SU-DHL-6 (cell line): ENCODE measurements around the gene TGFB1.

Experiments used
- H2AFZ ChIP-seq: fragments of 200-600 bp; sonication (generic); 2 replicates; pipeline ENCODE4 v1.6.1; 2014; ENCODE audit warnings: low read depth, mild to moderate bottlenecking, moderate library complexity, mixed read lengths, antibody characterized with exemption, low read length; ENCODE audit not compliant: severe bottlenecking
- H3F3A ChIP-seq: fragments of 200-600 bp; shearing (Covaris generic); 2 replicates; pipeline ENCODE4 v1.6.0; 2016; ENCODE audit warnings: antibody characterized with exemption, mild to moderate bottlenecking; ENCODE audit not compliant: insufficient read depth
- H3K27ac ChIP-seq: fragments of 200-600 bp; sonication (generic); 2 replicates; pipeline ENCODE4 v1.5.1; 2016; ENCODE audit warnings: low read depth, mild to moderate bottlenecking, low read length, moderate library complexity, mixed read lengths
- H3K27me3 ChIP-seq: fragments of 200-600 bp; sonication (generic), shearing (Covaris generic); 2 replicates; pipeline ENCODE4 v1.6.0; 2014; ENCODE audit warnings: mild to moderate bottlenecking, low read length
- H3K36me3 ChIP-seq: fragments of 200-600 bp; sonication (generic); 2 replicates; pipeline ENCODE4 v1.6.1; 2014; ENCODE audit warnings: mild to moderate bottlenecking, low read length, mixed read lengths
- H3K4me2 ChIP-seq: fragments of 300-600, 200-600 bp; shearing (Covaris generic), sonication (generic); 2 replicates; pipeline ENCODE4 v1.6.0; 2014; ENCODE audit warnings: low read length, low read depth, mild to moderate bottlenecking; ENCODE audit not compliant: poor library complexity, severe bottlenecking
- H3K4me3 ChIP-seq: fragments of 200-600 bp; sonication (generic); 2 replicates; pipeline ENCODE4 v1.5.1; 2014; ENCODE audit warnings: antibody characterized with exemption, low read length, mild to moderate bottlenecking, mixed read lengths; ENCODE audit not compliant: insufficient read depth, poor library complexity, severe bottlenecking
- H3K79me2 ChIP-seq: fragments of 200-600 bp; sonication (generic); 2 replicates; pipeline ENCODE4 v1.6.1; 2014; ENCODE audit warnings: mild to moderate bottlenecking, low read length, moderate library complexity; ENCODE audit not compliant: insufficient read depth
- H3K9ac ChIP-seq: fragments of 200-600 bp; sonication (generic); 2 replicates; pipeline ENCODE4 v1.7.0; 2014; ENCODE audit warnings: mild to moderate bottlenecking, low read length
- H3K9me2 ChIP-seq: fragments of 200-600 bp; sonication (generic); replicated peaks from 2 replicates; pipeline ENCODE4 v1.6.1; 2014; ENCODE audit warnings: low read length; ENCODE audit not compliant: insufficient read depth
- H3K9me3 ChIP-seq: fragments of 200-600 bp; sonication (generic); 2 replicates; pipeline ENCODE4 v1.6.1; 2014; ENCODE audit warnings: low read length, mixed read lengths; ENCODE audit not compliant: insufficient read depth
- H4K20me1 ChIP-seq: fragments of 200-600 bp; sonication (generic); 2 replicates; pipeline ENCODE4 v1.6.1; 2014; ENCODE audit warnings: low read depth, mild to moderate bottlenecking, antibody characterized with exemption, low read length, moderate library complexity, mixed read lengths
- EZH2phosphoT487 ChIP-seq: fragments of 200-600 bp; sonication (generic), shearing (Covaris generic); conservative IDR thresholded peaks from 2 replicates; pipeline ENCODE4 v1.6.1; 2018; ENCODE audit warnings: mild to moderate bottlenecking, antibody characterized with exemption, low read length, moderate library complexity, mixed read lengths
- TF ChIP-seq, protein P1 (sequence below): fragments of 200-600 bp; sonication (generic); IDR thresholded peaks from one replicate; pipeline ENCODE4 v1.5.1; 2017; ENCODE audit warnings: antibody characterized with exemption, mild to moderate bottlenecking, low read length, moderate library complexity; ENCODE audit not compliant: insufficient read depth, poor library complexity, severe bottlenecking

Gene TGFB1

DNA sequence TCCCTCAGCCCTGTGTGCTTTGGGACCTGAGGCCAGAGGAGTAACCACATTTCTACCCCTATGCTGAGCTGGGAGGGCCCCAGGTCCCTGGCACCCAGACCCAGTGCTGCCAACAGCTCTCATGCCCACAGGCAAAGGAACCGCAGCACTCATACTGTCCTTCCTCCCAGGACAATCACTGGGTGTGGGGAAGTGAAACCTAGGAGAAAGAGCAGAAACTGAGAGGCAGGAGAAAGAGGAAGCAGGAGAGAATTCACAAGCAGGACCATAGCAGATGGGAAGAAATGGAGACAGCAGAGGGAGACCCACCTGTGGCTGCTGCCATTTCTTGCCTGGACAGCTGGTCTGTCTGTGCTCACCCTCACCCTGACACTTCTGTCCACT is 24.9 kb downstream of the TGFB1 start:
- Histone ChIP-seq H3K27me3 (no peaks in the 10 kb centered on the region), H3K4me2 (peak overlapping the region; percentile 79), H3K9me3 (no peaks in the 10 kb centered on the region), H3K4me3 (no peak overlapping the region), H3F3A (peaks cover 31% of the 10 kb centered on the region), H3K9ac (peak overlapping the region; percentile 65; the same call in 1 of the 2 replicates), H3K36me3 (peaks cover 4% of the 10 kb centered on the region; the same call in 1 of the 2 replicates), H3K27ac (peak overlapping the region; percentile 91), H4K20me1 (no peaks in the 10 kb centered on the region), H2AFZ (no peak overlapping the region), H3K79me2 (no peaks in the 10 kb centered on the region), H3K9me2 (no peaks in the 10 kb centered on the region)
- no peak for TF ChIP-seq EZH2phosphoT487

DNA sequence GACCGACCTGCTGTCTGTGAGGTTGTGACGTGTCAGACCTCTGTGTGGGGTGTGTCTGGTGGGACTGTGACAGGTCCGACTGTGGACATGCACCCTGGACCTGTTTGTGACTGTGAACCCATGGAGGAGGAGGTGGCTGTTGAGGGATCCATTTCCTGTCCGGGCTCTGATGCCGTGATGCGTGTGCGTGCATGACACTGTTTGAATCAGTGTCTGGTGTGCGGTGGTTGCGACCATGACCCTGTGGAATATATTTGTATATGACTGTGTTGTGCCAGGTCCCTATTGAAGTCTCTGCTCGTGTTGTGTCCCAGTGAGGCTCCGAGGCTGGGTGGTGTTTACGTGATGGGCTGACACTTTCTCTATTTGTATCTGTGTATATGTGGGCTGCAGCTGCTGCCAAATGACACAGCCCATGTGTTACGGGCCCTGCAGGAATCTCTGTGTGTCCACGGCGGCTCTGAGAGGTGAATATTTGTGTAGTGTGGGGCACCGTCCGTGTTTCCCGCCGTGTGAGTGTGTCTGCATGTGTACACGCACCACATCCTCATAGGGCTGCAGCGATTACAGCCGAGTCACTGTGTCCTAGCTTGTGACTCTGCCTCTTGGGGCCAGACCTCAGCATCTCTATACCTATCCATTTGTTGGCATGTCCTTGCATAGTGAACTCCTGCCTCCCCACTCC is 25.4 kb downstream of the TGFB1 start:
- H3K4me2 ChIP-seq = peak overlapping the region; percentile 79
- no peaks in the 10 kb centered on the region for H4K20me1 ChIP-seq

DNA sequence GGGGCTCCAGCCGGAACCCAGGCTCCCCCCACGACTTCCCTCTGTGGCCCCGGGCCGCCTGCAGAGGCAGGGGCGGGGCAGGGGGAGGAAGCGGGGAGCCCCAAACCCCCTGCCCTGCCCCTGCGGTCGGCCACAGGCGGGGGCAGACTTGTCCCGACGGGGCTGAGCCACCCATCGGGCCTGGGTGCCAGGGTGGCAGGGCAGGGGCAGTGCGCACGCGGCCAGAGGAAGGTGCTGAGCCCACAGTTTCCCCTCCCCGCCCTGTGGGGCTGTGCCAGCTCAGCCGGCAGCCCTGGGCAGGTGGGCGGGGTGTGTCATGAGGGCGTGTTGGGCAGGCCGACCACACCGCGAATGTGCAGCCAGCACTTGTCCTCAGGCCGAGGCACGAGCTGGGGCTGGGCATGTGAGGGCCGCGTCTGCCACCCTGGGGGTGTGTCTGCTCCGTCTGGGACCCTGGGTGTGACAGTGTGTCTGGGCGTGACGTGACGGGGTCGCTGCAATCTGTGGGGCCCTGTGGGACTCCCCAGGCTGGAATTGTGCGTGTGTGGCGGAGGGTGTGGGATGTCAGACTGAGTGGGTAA is 26.1 kb downstream of the TGFB1 start:
- H2AFZ ChIP-seq = no peak overlapping the region
- H3K4me2 ChIP-seq = peak overlapping the region; percentile 79
- no peaks in the 10 kb centered on the region for H4K20me1 ChIP-seq
- H3K4me3 ChIP-seq = peak overlapping the region; percentile 43
- H3K9ac ChIP-seq = peak overlapping the region; percentile 65
- no peaks in the 10 kb centered on the region for H3K36me3 ChIP-seq
- peaks cover 31% of the 10 kb centered on the region for H3F3A ChIP-seq
- TF ChIP-seq EZH2phosphoT487 = no peak
- TF ChIP-seq, protein P1, sequence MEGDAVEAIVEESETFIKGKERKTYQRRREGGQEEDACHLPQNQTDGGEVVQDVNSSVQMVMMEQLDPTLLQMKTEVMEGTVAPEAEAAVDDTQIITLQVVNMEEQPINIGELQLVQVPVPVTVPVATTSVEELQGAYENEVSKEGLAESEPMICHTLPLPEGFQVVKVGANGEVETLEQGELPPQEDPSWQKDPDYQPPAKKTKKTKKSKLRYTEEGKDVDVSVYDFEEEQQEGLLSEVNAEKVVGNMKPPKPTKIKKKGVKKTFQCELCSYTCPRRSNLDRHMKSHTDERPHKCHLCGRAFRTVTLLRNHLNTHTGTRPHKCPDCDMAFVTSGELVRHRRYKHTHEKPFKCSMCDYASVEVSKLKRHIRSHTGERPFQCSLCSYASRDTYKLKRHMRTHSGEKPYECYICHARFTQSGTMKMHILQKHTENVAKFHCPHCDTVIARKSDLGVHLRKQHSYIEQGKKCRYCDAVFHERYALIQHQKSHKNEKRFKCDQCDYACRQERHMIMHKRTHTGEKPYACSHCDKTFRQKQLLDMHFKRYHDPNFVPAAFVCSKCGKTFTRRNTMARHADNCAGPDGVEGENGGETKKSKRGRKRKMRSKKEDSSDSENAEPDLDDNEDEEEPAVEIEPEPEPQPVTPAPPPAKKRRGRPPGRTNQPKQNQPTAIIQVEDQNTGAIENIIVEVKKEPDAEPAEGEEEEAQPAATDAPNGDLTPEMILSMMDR = no peak
- H3K79me2 ChIP-seq = no peaks in the 10 kb centered on the region
- H3K9me3 ChIP-seq = no peaks in the 10 kb centered on the region
- no peaks in the 10 kb centered on the region for H3K27me3 ChIP-seq
- peak overlapping the region; percentile 91 for H3K27ac ChIP-seq
- no peaks in the 10 kb centered on the region for H3K9me2 ChIP-seq

More for the DNA sequence above, 25.4 kb downstream of the TGFB1 start:
- H3K9ac ChIP-seq = peak overlapping the region; percentile 65
- no peaks in the 10 kb centered on the region for H3K9me3 ChIP-seq
- TF ChIP-seq, protein P1 = no peak
- no peak for TF ChIP-seq EZH2phosphoT487
- no peaks in the 10 kb centered on the region for H3K9me2 ChIP-seq
- H3F3A ChIP-seq = peaks cover 31% of the 10 kb centered on the region
- no peak overlapping the region for H2AFZ ChIP-seq
- no peaks in the 10 kb centered on the region for H3K36me3 ChIP-seq
- H3K79me2 ChIP-seq = no peaks in the 10 kb centered on the region
- H3K27ac ChIP-seq = peak overlapping the region; percentile 91
- H3K4me3 ChIP-seq = peak overlapping the region; percentile 43
- H3K27me3 ChIP-seq = no peaks in the 10 kb centered on the region

DNA sequence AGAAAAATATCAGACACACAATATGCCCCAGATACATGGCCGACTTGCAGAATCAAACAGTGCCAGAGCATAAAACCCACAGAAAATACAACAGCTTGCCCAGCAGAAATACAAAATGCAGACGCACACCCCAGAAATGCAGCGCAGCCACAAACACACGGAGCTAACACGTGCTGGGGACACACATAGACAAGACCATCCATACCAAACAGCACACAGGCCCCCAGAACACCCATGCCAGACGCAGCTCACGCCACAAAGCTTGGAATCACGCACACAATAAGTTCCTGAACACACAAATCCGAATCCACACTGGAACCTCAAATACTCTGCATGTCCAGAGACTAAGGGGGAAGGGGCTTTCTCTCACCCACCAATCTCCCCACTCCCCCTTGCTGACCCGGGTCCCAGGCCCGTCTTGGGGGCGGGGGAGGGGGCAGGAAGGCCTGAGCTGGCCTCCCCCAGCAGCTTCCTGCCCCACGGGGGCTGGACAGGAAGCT is 26.6 kb downstream of the TGFB1 start:
- Histone ChIP-seq H3K9me2 (no peaks in the 10 kb centered on the region), H4K20me1 (no peaks in the 10 kb centered on the region), H3K4me3 (peak overlapping the region; percentile 43), H3K9me3 (no peaks in the 10 kb centered on the region), H2AFZ (peak overlapping the region; percentile 10), H3K27me3 (no peaks in the 10 kb centered on the region), H3F3A (peaks cover 31% of the 10 kb centered on the region), H3K79me2 (no peaks in the 10 kb centered on the region), H3K36me3 (no peaks in the 10 kb centered on the region), H3K27ac (peak overlapping the region; percentile 91), H3K9ac (peak overlapping the region; percentile 65), H3K4me2 (peak overlapping the region; percentile 79)
- TF ChIP-seq EZH2phosphoT487 = no peak
- TF ChIP-seq, protein P1 = no peak
